NOMO-1 (cell line): ENCODE data around the gene VCP.
A peak's percentile ranks its signal among the peaks of the same experiment; 100 is the strongest.

Experiments
- DNase-seq, 2 experiments: peaks; one replicate each; lab custom pipeline; 2025; ENCODE audit not compliant: unreplicated experiment in 2 of 2; lab: John Stamatoyannopoulos, UW

VCP gene

DNA sequence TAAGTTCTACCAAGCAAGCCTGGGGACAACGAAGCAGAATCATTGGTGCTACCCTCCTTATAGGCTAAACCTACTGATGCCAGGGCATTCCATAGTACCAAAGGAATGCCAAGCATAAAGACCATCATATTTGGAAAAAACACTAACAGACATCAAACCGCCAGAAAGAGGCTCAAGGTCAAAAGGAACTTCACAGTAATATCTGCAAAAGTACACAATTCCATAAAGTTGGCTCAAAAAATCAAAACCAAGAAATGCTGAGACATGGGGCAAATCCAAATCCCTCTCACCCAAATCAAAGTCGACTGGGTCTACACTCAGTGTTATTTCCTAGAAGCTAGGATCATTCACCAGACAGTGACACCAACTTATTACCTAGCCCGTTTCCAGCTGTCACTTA is 3.4 kb downstream of the VCP start:
- DNase-seq: no peak

DNA sequence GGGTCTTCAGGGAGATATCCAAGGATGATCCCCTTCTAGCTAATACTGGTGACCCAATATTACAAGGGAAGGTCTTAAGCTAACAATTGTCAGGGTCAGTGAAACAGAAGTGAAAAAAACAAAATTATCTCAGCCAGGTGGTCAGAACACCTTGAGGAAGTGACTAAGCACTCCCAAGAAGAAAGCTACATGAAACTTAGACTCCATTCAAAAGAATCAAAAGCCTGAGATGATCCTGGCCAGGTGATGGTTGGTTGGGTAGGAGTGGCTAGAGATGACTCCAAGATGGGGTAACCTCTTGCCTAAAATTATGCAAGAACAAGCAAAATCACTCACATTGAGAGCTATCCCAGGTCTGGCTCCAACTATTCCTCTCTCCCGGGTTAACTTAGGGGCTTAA is 5.4 kb downstream of the VCP start:
- no peak for DNase-seq

DNA sequence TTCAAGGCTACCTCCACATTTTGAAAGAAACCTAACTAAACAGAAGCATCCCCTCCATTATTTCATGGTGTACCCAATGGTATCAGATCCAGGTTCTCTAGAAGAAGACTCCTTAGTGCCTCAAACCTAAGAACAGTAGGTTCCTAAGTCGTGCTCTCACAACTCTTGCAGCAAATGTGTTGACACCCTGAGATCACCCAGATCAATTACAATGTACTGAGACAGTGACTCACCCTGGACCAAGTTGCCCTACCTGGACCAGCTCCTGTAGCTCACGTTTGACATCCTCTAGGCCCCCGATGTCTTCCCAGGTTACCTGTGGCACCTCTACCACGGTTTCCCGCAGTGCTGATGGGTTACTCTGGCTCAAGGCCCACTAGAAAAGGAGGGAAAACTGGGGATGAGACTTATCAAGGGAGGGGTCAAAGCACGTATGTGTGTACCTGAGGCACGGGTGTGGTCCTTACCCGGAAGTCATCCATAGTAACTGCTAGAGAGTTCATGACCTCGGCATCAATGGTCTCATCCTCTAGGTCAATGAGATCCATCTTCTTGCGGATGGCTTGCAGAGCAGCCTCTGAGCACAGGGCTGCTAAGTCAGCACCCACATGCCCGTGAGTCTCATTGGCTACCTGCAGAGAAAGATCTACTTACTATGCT is 11.7 kb downstream of the VCP start:
- no peak for DNase-seq

DNA sequence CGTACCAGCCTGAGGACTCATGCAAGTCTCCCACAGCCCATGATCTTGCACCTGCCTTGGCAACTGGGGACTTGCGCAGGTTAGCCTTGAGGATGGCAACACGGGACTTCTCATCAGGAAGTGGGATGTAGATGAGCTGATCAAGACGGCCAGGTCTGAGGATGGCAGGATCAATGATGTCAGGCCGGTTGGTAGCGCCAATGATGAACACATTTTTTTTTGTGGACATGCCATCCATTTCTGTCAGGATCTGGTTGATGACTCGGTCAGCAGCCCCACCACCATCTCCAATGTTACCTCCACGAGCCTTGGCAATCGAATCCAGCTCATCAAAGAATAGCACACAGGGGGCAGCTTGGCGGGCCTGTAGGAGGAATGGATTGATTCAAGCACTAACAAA is 13.0 kb downstream of the VCP start:
- DNase-seq: no peak

DNA sequence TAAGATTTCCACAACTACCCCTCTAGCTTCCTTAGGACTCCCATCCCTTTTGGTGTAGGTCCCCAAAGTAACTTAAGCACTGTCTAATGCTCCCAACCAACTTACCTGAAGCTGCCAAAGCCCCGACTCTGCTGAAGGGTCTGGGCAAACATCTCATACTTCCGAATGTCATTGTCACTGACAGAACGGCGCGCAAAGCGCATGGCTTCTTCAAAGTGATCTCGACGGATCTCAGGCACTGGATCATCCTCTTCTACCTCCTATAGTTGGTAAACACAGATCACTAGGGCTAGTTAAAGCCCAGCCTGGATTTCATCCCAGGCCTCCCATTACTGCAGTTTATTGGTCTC is 15.2 kb downstream of the VCP start:
- DNase-seq: no peak

DNA sequence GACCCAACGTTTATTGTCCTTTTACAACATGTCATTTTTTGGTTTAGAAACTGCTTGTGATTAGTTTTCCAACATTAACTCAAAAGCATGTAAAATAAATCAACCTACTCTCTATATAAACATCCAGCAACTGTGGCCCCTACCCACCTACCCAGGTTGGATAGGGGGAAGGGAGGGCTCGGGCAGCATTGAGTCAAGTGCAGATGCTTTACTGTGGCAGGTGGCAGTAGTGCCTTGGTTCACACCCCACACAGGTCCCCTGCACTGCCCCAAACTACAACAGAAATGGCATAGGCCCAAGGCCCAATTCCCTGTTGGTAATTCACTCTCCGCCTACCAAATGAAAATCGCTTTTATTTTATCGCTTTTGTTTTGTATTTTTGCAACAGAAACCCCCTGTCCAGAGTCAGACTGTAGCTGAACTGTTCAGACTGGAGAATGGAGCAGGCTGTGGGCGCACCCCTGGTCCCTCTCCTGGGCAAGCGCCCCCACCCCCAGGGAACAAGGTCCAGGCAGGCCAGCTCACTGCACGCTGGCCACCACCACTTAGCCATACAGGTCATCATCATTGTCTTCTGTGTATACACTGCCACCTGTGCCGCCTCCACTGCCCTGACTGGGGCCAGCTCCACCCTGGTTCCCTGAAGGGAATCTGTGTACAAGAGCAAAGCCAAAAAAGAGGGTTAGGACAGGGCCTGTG is 15.7 kb downstream of the VCP start:
- no peak for DNase-seq

DNA sequence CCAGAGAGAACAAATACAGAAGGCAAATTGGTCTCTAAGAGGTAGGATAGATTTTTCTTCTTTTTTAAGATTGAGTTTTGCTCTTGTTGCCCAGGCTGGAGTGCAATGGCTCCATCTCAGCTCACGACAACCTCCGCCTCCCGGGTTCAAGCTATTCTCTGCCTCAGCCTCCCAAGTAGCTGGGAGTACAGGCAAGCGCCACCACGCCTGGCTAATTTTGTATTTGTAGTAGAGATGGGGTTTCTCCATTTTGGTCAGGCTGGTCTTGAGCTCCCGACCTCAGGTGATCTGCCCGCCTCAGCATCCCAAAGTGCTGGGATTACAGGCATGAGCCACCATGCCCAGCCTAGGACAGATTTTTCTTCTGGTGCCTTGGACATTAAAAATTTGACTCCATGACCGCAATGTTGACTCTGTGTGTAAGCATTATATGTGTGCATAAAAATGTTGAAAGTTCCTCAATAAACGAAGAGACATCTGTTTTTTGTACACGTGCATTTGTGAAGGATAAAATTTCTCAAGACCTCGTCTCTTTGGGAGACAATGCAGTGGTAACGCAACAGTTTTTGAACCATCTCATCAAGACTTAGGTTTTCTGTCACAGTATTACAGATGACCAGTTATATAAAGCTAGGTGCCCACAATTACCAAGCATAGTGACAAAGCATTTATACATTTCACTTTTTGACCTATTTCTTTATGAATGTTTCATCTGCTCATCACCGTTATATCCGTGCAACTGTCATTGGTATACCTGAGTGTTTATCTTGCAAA is 17.4 kb downstream of the VCP start:
- no peak for DNase-seq

DNA sequence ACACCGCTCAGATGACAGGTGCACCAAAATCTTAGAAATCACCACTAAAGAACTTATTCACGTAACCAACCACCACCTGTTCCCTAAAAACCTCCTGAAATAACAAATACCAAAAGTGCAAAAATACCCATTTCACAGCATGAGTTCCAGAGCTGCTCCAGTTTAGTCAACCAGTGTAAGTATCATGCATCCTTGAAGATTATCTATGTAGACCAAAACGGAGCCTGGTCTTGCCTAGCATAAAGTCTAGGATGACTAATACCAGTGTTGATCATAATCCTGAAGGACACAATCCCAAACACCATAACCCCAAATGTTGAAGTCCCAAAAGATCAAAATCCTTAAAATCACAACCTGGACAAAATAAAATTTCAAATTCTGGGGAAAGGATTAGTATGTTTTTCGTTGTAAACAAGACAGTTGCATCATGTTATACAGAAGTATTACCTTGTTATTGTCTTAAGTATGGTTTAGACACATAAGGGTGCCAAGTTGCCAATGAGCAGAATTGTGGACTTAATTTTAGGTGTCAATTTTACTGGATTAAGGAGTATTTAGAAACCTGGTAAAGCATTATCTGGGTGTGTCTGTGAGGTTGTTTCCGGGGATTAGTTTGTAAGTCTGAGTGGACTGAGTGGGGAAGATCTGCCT is 18.1 kb downstream of the VCP start:
- DNase-seq: no peak

DNA sequence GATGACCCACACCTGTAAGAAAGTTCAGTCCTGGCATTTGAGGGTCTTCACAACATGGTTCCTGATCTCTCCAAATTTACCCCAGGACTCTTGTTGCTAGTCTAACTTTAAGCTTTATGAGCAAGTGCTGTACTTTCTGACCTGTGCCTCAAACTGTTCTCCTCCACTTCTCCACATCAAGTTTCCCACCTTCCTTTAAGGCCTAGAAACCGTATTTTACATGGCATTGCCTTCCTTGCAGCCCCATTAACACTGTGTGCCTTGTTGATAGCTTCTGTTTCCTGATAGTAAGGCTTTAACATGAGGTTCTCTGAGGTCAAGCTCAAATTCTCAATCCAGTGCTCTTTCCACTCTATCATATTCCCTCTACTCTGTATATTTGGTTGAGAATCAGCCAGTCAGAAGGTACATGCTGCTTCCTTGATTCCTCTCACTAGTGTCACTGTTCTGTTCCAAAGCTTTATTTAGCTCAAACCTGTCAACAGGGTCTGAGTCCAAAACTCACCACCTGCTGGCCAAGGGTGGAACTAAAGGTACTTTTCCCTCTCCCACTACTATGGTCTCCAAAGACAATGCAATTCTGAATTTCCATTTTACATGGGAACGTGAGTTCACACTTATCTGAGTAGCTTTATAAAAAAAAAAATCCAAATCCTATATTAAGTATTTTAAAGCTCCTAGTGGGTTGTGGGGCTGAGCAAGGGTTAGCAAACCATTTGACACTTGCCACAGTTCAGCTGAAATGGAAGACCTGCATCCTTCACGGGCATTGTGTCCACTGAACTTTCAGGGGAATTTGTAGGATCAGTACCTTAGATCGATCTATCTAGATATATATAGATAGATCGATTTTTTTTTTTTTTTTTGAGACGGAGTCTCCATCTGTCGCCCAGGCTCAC is 21.1 kb downstream of the VCP start:
- DNase-seq: peak in 1 of 2 experiments; percentile 16

DNA sequence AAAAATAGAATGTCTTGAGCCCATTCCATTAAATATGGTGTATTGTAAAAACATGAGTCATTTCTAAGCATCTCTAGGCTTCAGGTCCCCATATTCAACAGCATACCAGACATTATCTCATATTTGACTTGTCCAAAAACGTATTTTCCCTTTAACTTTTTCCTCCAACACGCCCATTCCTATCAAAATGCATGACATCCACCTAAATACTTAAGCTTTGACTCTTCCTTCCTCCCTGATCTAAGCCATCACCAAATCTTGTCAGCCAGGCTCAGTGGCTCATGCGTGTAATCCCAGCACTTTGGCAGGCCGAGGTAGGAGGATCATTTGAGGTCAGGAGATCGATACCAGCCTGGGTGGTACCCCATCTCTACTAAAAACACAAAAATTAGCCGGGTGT is 23.9 kb downstream of the VCP start:
- DNase-seq: no peak

DNA sequence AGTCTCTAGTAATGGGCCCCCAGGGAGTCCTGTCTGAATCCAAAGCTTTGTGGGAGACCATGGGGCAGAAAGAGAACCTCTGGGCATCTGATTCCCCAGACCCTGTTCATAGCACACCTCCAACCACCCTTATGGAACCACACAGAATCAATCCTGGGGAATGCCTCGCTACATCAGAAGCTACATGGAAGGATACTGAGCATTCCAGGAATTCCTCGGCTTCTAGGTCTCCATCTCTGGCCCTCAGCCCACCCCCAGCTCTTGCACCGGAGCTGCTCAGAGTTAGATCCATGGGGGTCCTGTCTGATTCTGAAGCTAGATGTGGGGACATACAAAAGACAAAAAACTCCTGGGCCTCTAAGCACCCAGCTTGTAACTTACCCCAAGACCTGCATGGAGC is 28.4 kb downstream of the VCP start:
- DNase-seq: no peak

DNA sequence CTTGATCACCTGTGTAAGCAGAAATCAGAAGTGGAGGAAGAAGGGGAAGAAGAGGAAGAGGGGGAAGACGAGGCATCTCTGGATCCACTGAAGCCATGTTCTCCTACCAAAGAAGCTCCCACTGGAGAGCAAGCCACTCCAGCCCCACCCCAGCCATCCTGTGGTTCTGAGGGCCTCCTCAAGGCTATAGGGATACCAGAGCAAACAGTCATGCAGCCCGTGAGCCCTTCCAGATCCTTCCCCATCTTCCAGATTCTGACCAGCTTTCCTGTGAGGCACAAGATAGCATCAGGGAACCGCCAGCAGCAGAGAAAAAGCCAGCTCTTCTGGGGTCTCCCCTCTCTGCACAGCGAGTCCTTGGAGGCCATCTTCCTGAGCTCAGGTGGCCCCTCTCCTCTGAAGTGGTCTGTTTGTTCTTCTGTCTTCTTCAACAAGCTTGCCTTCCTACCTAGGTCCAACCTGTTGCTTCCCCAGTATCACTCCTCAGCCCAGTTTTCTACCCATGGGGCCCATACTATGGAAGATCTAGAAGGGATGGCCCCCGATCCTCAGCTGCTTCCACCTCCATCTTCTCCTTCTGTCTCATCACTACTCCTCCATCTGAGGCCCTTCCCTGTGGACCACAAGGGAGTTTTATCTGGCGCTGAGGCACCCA is 29.4 kb downstream of the VCP start:
- no peak for DNase-seq

DNA sequence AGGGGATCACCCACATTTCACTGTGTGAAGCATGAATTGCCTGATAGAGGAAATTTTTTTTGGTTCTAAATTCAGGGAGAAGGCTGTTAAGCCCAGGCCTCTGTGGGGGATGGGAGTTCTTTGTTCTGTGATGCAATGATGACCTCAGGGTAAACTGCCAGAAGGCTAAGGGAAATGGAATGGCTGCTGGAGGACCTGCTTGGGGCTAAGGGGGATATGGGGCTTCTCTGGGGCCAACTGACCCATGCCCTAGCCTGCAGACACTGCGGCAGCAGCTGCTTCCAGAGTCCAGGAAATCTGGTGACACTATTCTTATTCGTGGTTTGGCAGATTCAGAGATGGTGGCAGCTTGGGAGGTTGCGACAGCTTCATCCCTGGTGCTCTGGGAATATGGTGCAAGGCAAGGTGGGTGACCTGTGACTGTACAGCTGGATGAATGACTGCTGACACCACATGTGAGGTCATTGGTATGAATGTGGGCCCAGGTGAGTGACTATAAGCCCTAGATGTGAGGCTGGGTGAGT is 30.3 kb downstream of the VCP start:
- DNase-seq: peak; percentile 26 to 45

DNA sequence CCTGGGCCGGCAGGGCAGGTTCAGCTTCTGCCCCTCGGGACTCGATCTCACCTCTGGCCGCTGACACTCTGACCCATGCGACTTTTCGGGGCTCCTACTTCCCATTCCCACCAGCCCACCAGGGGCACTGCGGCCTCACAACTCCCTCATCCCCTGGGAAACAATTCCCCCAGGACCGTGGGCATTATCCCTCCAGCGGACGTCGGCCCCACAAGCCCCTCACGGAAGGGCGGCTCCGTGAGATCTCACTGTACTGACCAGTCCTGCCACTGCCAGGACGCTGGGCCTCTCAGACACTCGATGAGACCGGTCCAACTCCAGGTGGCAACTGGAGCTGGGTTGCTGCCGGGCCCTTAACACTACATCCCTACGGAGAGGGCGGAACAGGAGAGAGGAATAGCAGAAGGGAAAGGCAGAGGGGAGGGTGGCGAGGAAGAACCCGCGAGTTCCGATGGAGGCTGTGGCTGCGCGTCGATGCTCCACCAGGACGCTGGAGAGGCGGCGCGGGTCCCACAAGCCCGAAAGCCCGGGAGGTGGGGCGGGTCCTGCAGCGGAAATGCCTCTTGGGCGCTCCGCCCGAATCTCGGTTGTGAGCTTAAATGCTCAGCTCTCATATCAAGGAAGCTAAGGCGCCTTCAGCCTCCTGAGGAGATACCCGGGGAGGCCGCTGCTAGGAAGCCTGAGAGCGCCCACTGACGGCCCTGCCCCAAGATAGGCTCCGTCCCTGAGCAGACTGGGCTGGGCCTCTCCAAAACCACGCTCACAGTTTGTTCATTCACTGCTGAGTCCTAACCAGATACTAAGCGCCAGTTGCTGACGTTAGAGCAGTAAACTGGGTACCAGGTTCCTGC is 36.3 kb downstream of the VCP start:
- DNase-seq: no peak

DNA sequence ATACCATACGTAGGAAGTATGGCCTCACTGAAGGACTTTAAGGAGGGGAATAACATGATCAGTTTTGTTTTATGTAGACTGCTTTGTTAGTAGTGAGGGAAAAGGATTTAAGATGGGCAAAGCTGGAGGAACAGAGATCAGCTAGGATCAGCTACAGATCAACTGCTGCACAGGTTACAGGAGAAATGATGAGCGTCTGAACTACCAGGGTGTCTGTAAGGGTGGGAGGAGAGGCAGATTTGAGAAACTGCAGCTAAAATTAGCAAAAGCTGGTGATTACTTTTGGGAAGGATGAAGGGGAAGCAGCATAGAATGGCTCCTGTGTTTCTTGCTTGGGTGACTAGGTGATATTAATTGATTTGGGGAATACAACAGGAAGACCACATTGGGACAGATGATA is 39.3 kb downstream of the VCP start:
- DNase-seq: no peak

DNA sequence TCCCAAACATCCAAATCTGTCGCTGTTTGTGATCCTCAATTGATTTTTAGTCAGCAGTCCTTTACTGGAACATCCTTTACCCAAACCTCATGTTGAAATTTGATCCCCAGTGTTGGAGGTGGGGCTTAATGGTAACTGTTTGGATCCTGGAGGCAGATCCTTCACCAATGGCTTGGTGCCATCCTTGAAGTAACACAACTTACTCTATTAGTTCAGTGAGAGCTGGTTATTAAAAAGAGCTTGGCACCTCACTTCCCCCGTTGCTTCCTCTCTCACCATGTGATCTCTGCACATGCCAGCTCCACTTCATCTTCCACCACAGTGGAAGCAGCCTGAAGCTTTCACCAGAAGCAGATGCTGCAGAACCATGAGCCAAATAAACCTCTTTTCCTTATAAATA is 42.6 kb downstream of the VCP start:
- DNase-seq: no peak

DNA sequence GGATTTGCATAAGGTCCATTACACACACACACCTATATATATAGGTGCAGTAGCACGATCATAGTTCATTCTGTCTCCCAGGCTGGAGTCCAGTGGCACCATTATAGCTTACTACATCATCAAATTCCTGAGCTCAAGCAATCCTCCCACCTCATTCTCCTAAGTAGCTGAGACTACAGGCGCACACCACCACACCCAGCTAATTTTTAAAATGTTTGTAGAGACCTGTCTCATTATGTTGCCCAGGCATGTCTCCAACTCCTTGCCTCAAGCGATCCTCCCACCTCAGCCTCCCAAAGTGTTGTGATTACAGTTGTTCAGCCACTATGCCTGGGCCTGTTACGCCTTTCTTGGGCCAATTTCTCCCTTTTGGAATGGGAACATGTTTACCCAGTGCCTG is 43.2 kb downstream of the VCP start:
- no peak for DNase-seq

DNA sequence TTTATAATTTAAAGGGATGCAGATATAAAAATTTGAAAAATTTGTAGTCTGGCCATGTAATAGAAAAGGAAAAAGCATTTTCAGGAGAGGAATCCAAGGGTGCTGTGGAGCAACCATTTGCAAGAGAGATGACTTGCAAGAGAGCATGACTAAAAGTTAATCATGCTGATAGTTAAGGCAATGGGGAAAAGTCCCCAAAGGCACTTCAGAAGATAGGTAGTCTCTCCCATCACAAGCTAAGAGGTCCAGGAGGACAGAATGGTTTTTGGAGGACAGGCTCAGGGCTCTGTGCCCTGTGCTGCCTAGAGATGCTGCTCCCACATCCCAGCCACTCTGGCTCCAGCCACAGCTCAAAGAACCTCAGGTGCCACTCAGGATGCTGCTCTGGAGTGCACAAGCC is 44.1 kb downstream of the VCP start:
- no peak for DNase-seq

DNA sequence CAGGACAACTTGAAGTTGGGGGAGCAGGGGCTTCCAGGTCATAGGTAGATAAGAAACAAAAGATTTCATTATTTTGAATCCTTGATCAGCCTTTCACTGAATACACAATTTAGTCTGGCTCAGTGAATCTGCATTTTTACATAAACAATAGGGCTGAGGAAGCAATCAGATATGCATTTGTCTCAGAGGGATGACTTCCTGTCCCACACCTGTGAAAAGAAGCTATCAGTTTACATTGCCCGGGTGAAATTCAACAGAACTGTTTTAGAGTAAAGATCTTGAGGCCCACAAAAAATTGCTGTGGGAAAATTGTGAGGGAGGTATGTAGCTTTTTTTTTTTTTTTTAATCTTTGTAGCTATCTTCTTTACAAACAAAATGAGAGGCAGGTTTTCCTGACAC is 44.6 kb downstream of the VCP start:
- no peak for DNase-seq
